HEK293 (cell line): Measurements from ENCODE around the gene TMEM86A.
"Not testable (repeated sequence)": the region's sequence is repeated elsewhere in the genome, so short reads cannot be mapped to it uniquely, and the experiment has no call there.

Source experiments
- ATF2 ChIP-seq: fragments of 450-650 bp; formaldehyde crosslinking; IDR thresholded peaks from 2 replicates; pipeline ENCODE4 v1.5.1; 2016; ENCODE audit warnings: missing biosample characterization, missing genetic modification characterization, low read depth
- BCL11A ChIP-seq: fragments of 450-650 bp; formaldehyde crosslinking; IDR thresholded peaks from 2 replicates; pipeline ENCODE4 v1.5.1; 2016; ENCODE audit warnings: low read depth, missing biosample characterization, missing genetic modification characterization
- BCL6B ChIP-seq: fragments of 450-650 bp; formaldehyde crosslinking; IDR thresholded peaks from 2 replicates; pipeline ENCODE4 v1.5.1; 2017; ENCODE audit warnings: missing biosample characterization, missing genetic modification characterization
- CTCF ChIP-seq: fragments of 450-650 bp; formaldehyde crosslinking; IDR thresholded peaks from 2 replicates; pipeline ENCODE4 v1.5.1; 2016; ENCODE audit warnings: missing biosample characterization, missing genetic modification characterization
- HOXD13 ChIP-seq: sonication (generic); formaldehyde crosslinking; IDR thresholded peaks from 2 replicates; pipeline ENCODE4 v1.8.0; 2022; ENCODE audit warnings: missing genetic modification reagents, borderline replicate concordance
- MZF1 ChIP-seq: fragments of 450-650 bp; formaldehyde crosslinking; IDR thresholded peaks from 2 replicates; pipeline ENCODE4 v1.5.1; 2017; ENCODE audit warnings: missing biosample characterization, missing genetic modification characterization, borderline replicate concordance
- REPIN1 ChIP-seq: fragments of 450-650 bp; formaldehyde crosslinking; IDR thresholded peaks from 2 replicates; pipeline ENCODE4 v1.5.1; 2017; ENCODE audit warnings: missing biosample characterization, missing genetic modification characterization, low read depth
- SP3 ChIP-seq: fragments of 450-650 bp; formaldehyde crosslinking; IDR thresholded peaks from 2 replicates; pipeline ENCODE4 v1.5.1; 2016; ENCODE audit warnings: missing biosample characterization, missing genetic modification characterization
- ZBTB26 ChIP-seq: fragments of 450-650 bp; formaldehyde crosslinking; optimal IDR thresholded peaks from 2 replicates; pipeline ENCODE3; 2016; ENCODE audit warnings: missing biosample characterization, mild to moderate bottlenecking, missing genetic modification characterization
- ZNF335 ChIP-seq: fragments of 450-650 bp; formaldehyde crosslinking; conservative IDR thresholded peaks from 2 replicates; pipeline ENCODE4 v1.5.1; 2016; ENCODE audit warnings: missing biosample characterization, missing genetic modification characterization
- ZNF514 ChIP-seq: fragments of 450-650 bp; formaldehyde crosslinking; IDR thresholded peaks from 2 replicates; pipeline ENCODE4 v1.5.1; 2016; ENCODE audit warnings: missing biosample characterization, missing genetic modification characterization
- ZNF621 ChIP-seq: fragments of 450-650 bp; formaldehyde crosslinking; IDR thresholded peaks from 2 replicates; pipeline ENCODE4 v1.5.1; 2017; ENCODE audit warnings: missing biosample characterization, missing genetic modification characterization
- ZNF670 ChIP-seq: fragments of 450-650 bp; formaldehyde crosslinking; IDR thresholded peaks from 2 replicates; pipeline ENCODE4 v1.5.1; 2016; ENCODE audit warnings: missing biosample characterization, missing genetic modification characterization, low read depth

- TF ChIP-seq ZNF335 (tag by site-specific recombination); ZNF670 (tag by site-specific recombination); ATF2 (tag by site-specific recombination); CTCF; ZNF514; MZF1; REPIN1 (tag by site-specific recombination); ZNF621; SP3; ZBTB26 (tag by site-specific recombination); BCL11A (tag by site-specific recombination); HOXD13; BCL6B: not testable (repeated sequence)
These were observed 7.0 kb upstream of the TMEM86A start for GRCh38 chr11:18691467-18692140.
